Measurements from ENCODE around the gene CACNA1A. TPM values are rescaled to one million over a fixed set of nuclear protein-coding genes. Genes with fewer than 3 reads are reported as not detected.

CACNA1A gene
- total RNA-seq, 1 donor from 2014 or later, result under 0.01 TPM

- H3K36me3 ChIP-seq (ENCODE audit: control insufficient read depth, insufficient read depth, low read length), result no peaks in the 10 kb centered on the region
- no peaks in the 10 kb centered on the region for H3K27me3 ChIP-seq (ENCODE audit: control insufficient read depth, insufficient read depth, low read length)
- no peak for TF ChIP-seq CTCF (IDR thresholded peaks at IDR 0.05; ENCODE audit: insufficient read depth, low read length, severe bottlenecking)
- FAIRE-seq, result no peak
- DNase-seq (ENCODE audit: low read depth), result no peak
- H3K4me3 ChIP-seq (ENCODE audit: low read depth, low read length), result no peak overlapping the region
Measured at GRCh38 chr19:13356686-13357280, 149.5 kb downstream of the CACNA1A start.

- DNase-seq (ENCODE audit: low read depth), result no peak
- no peaks in the 10 kb centered on the region for H3K36me3 ChIP-seq (ENCODE audit: control insufficient read depth, insufficient read depth, low read length)
- FAIRE-seq, result peak; percentile 97
- H3K27me3 ChIP-seq (ENCODE audit: control insufficient read depth, insufficient read depth, low read length), result no peaks in the 10 kb centered on the region
- no peak overlapping the region for H3K4me3 ChIP-seq (ENCODE audit: low read depth, low read length)
- TF ChIP-seq CTCF (IDR thresholded peaks at IDR 0.05; ENCODE audit: insufficient read depth, low read length, severe bottlenecking), result no peak
Measured at GRCh38 chr19:13356185-13356584, 150.1 kb downstream of the CACNA1A start.

- FAIRE-seq (no peak), DNase-seq (ENCODE audit: low read depth) (no peak)
- H3K4me3 ChIP-seq (ENCODE audit: low read depth, low read length), result no peak overlapping the region
- TF ChIP-seq CTCF (IDR thresholded peaks at IDR 0.05; ENCODE audit: insufficient read depth, low read length, severe bottlenecking), result no peak
- H3K36me3 ChIP-seq (ENCODE audit: control insufficient read depth, insufficient read depth, low read length), result no peaks in the 10 kb centered on the region
- no peaks in the 10 kb centered on the region for H3K27me3 ChIP-seq (ENCODE audit: control insufficient read depth, insufficient read depth, low read length)
Measured at GRCh38 chr19:13355356-13355755, 150.9 kb downstream of the CACNA1A start.

- TF ChIP-seq CTCF (IDR thresholded peaks at IDR 0.05; ENCODE audit: insufficient read depth, low read length, severe bottlenecking), result no peak
- Histone ChIP-seq H3K27me3 (ENCODE audit: control insufficient read depth, insufficient read depth, low read length) (no peaks in the 10 kb centered on the region), H3K4me3 (ENCODE audit: low read depth, low read length) (no peak overlapping the region), H3K36me3 (ENCODE audit: control insufficient read depth, insufficient read depth, low read length) (no peaks in the 10 kb centered on the region)
- FAIRE-seq, result no peak
- DNase-seq (ENCODE audit: low read depth), result no peak
Measured at GRCh38 chr19:13353625-13354024, 152.7 kb downstream of the CACNA1A start.

- H3K36me3 ChIP-seq (ENCODE audit: control insufficient read depth, insufficient read depth, low read length), result no peaks in the 10 kb centered on the region
- no peak overlapping the region for H3K4me3 ChIP-seq (ENCODE audit: low read depth, low read length)
- FAIRE-seq (no peak), DNase-seq (ENCODE audit: low read depth) (no peak)
- no peaks in the 10 kb centered on the region for H3K27me3 ChIP-seq (ENCODE audit: control insufficient read depth, insufficient read depth, low read length)
- no peak for TF ChIP-seq CTCF (IDR thresholded peaks at IDR 0.05; ENCODE audit: insufficient read depth, low read length, severe bottlenecking)
Measured at GRCh38 chr19:13350759-13351158, 155.5 kb downstream of the CACNA1A start.

- H3K36me3 ChIP-seq (ENCODE audit: control insufficient read depth, insufficient read depth, low read length), result no peaks in the 10 kb centered on the region
- H3K4me3 ChIP-seq (ENCODE audit: low read depth, low read length), result no peak overlapping the region
- FAIRE-seq (no peak), DNase-seq (ENCODE audit: low read depth) (no peak)
- H3K27me3 ChIP-seq (ENCODE audit: control insufficient read depth, insufficient read depth, low read length), result no peaks in the 10 kb centered on the region
- TF ChIP-seq CTCF (IDR thresholded peaks at IDR 0.05; ENCODE audit: insufficient read depth, low read length, severe bottlenecking), result no peak
Measured at GRCh38 chr19:13350072-13350471, 156.2 kb downstream of the CACNA1A start.

Data from bronchial epithelial cell (primary cell).